H1 (cell line): ENCODE data around the gene WNT9B. TPM values are rescaled to one million over a fixed set of nuclear protein-coding genes. Genes with fewer than 3 reads are reported as not detected.

ENCODE experiments used
- CHD2 ChIP-seq: IDR thresholded peaks from 2 replicates; pipeline ENCODE4 v1.6.1; 2012; ENCODE audit warnings: low read length, improper control_type of control experiment
- CHD7 ChIP-seq: fragments of 300-600 bp; sonication (generic); IDR thresholded peaks from 2 replicates; pipeline ENCODE4 v1.7.1; 2012; ENCODE audit warnings: low read length, moderate library complexity, mild to moderate bottlenecking, inconsistent platforms; ENCODE audit not compliant: insufficient replicate concordance
- MAFK ChIP-seq: IDR thresholded peaks from 2 replicates; pipeline ENCODE4 v1.6.1; 2012; ENCODE audit warnings: low read depth, mild to moderate bottlenecking, improper control_type of control experiment, low read length
- NRF1 ChIP-seq: IDR thresholded peaks from 2 replicates; pipeline ENCODE4 v1.6.1; 2011; ENCODE audit warnings: mild to moderate bottlenecking, low read depth, low read length, improper control_type of control experiment
- POLR2A ChIP-seq, 2 experiments: IDR thresholded peaks; 1 replicate in 1 of 2; 2 replicates in 1 of 2; pipeline ENCODE4 v1.6.1; 2011; ENCODE audit warnings: low read depth in 2 of 2, low read length in 2 of 2, mild to moderate bottlenecking in 2 of 2; ENCODE audit errors: control extremely low read depth in 1 of 2
- RBBP5 ChIP-seq: IDR thresholded peaks from 2 replicates; pipeline ENCODE4 v1.7.1; 2012; ENCODE audit warnings: low read depth, mild to moderate bottlenecking, inconsistent platforms, low read length, moderate library complexity, borderline replicate concordance
- RFX5 ChIP-seq: IDR thresholded peaks from 2 replicates; pipeline ENCODE4 v1.6.1; 2011; ENCODE audit warnings: low read depth, low read length, improper control_type of control experiment, borderline replicate concordance
- SAP30 ChIP-seq: fragments of 300-600 bp; sonication (generic); IDR thresholded peaks from 2 replicates; pipeline ENCODE4 v1.7.1; 2012; ENCODE audit warnings: low read length, moderate library complexity, mild to moderate bottlenecking, inconsistent platforms; ENCODE audit not compliant: insufficient read depth, insufficient replicate concordance
- SP1 ChIP-seq: IDR thresholded peaks from 2 replicates; pipeline ENCODE4 v1.6.1; 2011; ENCODE audit warnings: low read depth, low read length
- polyA plus RNA-seq, 7 experiments: library from polyadenylated mRNA; depleted of rRNA in 3 of 7; stranded (reverse) in 5 of 7; unstranded in 2 of 7; fragments of >200 nt in 5 of 7; fragments of 200-250 nt in 2 of 7; gene quantifications; 1 replicate in 5 of 7; 2 replicates in 1 of 7; 4 replicates in 1 of 7; pipeline versions ENCODE4 v1.2.1 to v1.2.3, GENCODE V29; 2011 to 2013; ENCODE audit warnings: missing spikeins in 2 of 7, mixed read lengths in 2 of 7
- total RNA-seq: library from RNA; stranded (reverse); fragmentation: NEBNext Ultra II Directional; extraction: Animal tissue kit (Norgen Biotek cat#: 25700); gene quantifications from 2 replicates; pipeline ENCODE4 v1.2.1, GENCODE V29; 2021

WNT9B gene
- total and polyA plus RNA-seq, 2 of the 8 experiments (the other 6 are each of a cell fraction or from before 2014, with no cell fraction given) = 0.21 TPM; not detected in 1

GRCh38 chr17:46935658-46936266 lies 84.4 kb downstream of the WNT9B start (continued):
- TF ChIP-seq CHD7 (no peak), SP1 (no peak), SAP30 (no peak), RBBP5 (no peak), RFX5 (no peak), NRF1 (no peak), POLR2A (IDR thresholded peaks at IDR 0.05; ENCODE audit: control extremely low read depth in 1 of 2, low read depth in 2 of 2, low read length in 2 of 2) (no peak), CHD2 (no peak), MAFK (no peak)
